ENCODE results near the gene GNG2.

Gene GNG2

GRCh38 chr14:51951656-51952055, 91.2 kb downstream of the GNG2 start:
- no peak for DNase-seq

DNA sequence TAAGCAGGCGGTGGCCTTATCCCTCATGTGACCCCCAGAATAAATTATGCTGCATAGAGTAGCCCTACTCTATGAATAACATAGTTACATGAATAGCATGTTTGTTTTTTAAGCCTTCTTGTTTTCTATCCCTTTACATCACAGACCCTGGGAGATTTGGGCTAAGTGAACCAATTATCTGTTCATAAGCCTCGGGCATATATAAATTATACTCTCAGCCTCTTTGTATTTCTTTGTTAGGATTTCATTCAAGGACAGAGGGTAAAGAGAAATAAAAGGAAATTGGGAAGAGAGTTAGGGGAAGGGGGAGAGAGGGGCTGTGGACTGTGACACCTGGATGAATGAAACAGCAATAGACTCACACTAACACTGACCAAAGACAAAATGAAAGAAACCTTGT, 93.6 kb downstream of the GNG2 start:
- no peak for DNase-seq

DNA sequence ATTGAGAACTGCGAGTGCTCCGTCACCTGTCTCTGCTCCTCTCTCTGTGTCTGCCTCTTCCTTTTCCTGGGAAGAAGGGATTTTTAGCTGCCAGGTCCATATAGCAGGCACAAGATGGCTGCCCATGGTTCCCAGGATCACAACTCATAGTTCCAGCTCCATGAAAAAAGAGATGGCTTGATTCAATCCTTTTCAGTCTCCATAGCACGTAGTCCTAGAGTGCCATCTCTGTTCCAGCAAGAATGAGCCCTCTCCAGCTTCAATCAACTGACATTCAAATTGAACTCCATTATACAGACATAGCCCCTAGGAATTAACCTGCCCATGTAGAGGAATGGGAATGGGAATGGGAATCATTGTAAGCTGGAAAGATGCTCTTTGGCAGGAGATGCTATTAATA, 94.2 kb downstream of the GNG2 start:
- peak; percentile 13 for DNase-seq

GRCh38 chr14:51957950-51958349, 97.5 kb downstream of the GNG2 start:
- DNase-seq, result no peak

GRCh38 chr14:51959928-51960327, 99.5 kb downstream of the GNG2 start:
- DNase-seq, result no peak

DNA sequence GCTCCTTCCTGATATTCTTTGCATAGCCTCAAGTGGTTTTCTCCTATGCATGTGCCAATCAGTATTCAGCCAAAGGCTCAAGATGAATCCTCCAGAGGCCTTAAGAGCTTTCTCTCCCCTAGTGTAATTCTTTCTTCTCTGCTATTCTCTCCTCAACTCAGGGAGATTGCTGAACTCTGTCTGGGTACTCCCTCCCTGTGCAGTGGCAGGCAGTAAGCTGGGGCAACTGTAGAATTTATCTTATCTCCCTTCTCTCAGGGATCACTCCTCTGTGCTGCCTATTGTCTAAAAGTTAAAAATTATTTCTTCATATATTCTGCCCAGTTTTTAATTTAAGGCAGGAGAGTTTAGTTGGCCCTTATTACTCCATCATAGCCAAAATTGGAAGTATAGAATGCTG, 100.5 kb downstream of the GNG2 start:
- DNase-seq, result no peak

DNA sequence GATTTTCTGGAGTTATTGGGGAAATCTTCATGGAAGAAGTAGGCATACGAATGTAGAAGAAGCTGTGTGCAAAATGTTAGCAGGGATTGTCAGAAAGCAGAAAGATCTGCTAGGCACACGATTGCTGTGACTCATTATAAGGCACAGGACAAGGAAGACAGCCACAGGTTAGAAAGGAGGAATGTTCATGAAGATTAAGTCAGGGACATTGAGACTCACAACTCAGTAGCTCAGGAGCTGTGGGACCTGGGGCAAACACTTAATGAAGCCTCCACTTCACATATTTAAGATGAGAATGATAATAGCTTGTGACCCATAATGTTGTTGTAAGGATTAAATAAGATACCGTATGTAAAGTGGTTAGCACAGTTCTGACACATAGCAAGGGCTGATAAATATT, 102.3 kb downstream of the GNG2 start:
- no peak for DNase-seq

- no peak for DNase-seq
These were observed 102.9 kb downstream of the GNG2 start for GRCh38 chr14:51963286-51963685.

GRCh38 chr14:51967521-51967920, 107.1 kb downstream of the GNG2 start:
- no peak for DNase-seq

DNA sequence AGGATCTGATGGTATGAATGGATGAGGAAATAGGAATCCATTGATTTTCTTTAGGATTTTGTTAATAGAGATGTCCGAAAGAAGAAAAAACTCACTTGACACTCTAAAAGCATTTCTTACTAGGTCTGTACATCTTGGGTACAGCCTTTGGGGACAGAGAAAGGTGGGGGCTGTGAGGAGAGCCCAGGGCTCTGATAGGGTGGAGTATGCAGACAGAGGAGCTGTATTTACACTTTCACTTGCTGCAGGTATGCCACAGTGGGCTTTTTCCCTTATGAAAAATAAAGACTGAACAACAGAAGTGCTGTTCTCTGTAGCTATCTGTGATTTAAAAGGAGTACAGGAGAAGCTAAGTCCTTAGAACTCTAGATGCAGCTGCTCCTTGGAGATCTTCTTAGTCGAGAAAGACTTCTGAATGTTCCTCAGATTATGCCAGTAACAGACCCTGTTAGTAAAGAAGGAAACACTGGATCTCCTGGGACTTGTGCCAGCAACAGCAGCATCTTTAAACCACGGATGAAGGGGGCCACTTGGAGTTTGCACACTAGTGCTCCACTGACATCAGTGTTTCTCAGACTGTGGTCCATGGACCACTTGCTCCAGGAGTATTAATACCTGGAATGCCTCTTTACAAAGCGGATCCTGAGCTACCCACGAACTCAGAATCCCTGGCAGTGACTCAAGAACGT, 109.6 kb downstream of the GNG2 start:
- DNase-seq, result no peak

- no peak for DNase-seq
These were observed 112.2 kb downstream of the GNG2 start for GRCh38 chr14:51972566-51972965.

DNA sequence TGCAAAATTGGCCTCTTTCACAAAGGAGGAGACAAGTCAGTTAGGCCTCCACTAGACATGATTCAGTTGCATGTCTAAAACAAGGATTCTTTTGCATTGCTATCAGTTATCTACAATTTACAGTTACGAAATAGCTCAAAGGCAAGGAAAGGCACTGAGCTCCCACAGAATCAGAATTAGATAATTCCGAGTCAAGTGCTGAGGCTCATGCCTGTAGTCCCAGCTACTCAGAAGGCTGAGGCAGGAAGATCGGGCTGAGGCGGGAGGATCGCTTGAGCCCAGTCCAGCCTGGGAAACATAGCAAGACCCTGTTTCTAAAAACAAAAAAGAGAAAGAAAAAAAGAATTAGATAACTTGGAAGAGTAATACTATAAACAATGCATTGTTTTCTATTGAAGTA, 116.7 kb downstream of the GNG2 start:
- no peak for DNase-seq

DNA sequence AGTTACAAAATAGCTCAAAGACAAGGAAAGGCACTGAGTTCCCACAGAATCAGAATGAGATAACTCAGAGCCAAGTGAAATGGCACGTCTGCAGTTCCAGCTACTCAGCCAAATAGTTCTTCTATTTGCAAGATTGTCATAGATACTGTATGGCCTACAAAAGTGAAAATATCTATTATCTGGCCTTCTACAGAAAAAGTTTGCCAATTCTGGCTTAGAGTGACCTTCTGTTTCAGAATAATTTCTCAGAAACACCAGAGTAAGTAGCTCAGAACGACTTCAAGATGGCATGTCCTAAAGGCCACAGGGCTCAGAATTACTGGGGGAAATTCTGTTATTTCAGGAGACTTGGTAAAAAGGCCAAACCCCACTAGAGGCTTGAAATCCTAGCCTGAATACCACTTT, 118.3 kb downstream of the GNG2 start:
- DNase-seq, result no peak

DNA sequence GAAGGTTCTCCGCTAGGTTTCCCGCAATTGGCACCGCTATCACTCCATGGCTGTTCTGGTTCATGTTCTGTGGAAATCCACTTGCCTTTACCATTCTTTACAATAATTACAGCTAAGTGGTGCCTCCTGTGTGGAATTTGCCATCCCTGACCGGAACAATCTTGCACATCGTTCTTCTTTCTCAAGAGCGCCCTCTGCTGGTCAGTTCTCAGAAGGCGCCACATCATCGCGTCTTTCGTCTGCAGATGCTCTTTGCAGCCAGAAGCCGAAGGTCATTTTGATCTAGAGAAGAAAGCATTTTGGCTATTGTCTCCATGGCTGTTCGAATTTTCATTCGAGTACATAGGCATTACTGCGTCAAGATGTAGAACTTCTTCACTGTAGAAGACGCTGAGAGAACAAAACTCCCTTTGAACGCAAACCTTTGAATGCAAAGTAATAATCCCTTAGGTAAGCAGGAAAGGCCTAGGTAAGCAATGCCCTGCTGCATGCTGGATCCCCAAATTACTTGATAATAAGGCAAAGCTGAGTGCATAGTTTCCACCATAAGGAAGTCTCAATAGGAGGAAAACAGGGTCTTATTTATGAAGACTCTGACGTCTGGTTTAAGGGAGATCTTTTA, 118.8 kb downstream of the GNG2 start:
- DNase-seq, result peak; percentile 87

DNA sequence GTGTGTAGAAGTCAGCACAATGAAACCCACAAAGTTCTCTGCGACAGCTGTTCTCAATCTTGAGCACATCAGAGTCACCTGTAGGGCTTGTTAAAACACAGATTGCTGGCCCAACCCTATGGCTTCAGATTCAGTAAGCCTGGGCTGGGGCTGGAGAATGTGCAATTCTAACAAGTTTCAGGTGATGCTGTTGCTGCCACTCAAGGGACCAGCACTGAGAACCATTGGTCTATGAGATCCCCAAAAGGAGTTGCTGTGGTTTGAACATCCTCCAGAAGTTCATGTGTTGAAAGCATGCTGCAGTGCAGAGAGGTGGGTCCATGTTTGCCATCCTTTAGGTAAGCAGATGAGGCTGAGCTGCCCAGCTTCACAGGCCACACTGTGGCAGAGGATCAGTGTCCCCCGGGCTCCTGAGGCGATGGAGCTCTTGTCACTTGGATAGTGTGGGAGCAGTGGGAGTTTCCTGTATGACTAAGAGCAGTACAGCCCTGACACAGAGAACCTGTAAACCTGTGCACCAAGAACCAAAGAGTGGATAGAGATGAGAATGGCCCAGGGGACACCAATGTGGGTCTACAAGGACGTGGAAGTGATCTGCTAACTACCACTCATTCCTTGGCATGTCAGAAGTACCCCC, 120.9 kb downstream of the GNG2 start:
- DNase-seq, result no peak

- no peak for DNase-seq
These were observed 127.8 kb downstream of the GNG2 start for GRCh38 chr14:51988221-51988620.

GRCh38 chr14:51989293-51990234, 129.2 kb downstream of the GNG2 start, which contains the start of gene RTRAF:
Gene RTRAF (plus strand): TSS chr14:51989546. CDS start chr14:51989640, 94 bp downstream.
- DNase-seq, result peak; percentile 93

DNA sequence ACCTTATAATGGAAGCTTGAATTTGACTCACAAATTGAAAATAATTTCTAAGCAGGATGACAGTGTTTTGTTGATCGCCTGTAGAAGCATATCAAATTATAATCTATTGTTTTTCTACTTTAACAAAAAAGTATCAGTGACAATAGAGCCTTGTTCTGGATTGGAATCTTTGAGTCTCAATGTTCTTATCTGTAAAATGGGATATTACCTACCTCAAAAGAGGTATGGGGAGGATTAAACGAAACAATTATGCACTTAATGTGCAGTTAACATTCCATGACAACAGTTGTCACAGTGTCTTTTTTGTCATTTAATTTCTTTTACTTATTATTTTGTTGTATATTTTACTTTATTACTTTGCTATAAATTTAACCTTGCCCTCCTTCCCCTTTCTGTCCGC, 130.1 kb downstream of the GNG2 start:
- DNase-seq, result no peak

DNA sequence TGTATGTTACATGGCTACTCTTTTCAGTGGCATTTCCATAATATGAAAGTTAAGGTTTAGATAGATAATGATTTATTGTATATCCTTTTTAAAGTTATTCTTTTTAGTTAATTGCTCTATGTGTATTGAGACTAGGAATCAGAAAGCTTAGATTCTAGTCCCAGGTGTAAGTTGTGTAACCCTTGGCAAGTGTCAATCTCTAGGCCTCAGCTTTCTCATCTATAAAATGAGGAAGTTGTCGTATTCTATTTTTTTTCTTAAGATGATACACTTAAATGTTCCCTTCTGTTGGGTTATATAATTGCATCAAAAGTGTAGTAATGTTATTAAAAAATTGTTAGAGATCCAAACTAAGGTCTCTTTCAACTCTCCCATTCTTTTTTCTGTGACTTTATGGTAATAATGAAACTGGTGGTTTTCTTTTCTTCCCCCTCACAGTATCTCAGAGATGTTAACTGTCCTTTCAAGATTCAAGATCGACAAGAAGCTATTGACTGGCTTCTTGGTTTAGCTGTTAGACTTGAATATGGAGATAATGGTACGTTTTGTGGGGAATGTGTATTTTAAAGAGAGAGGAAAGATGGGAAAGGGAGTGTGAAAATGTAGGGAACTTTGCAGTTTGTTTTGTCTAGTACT, 133.0 kb downstream of the GNG2 start:
- DNase-seq, result no peak

- DNase-seq, result no peak
These were observed 135.8 kb downstream of the GNG2 start for GRCh38 chr14:51996148-51996746.

DNA sequence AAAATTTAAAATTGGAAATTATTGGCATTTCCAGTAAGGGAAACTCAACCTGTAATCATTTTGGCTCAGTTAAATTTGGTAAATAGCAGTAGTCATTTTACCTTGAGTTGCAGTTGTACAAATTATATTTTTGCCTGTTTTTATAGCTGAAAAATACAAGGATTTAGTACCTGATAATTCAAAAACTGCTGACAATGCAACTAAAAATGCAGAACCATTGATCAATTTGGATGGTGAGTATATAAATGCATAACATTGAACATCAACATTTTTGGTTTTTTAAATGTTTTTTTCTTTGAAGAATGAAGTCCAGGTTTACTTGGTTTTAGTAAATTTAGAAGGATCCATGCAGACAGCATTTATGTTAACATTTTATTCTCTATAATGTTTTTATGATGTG, 137.9 kb downstream of the GNG2 start:
- DNase-seq, result no peak

- DNase-seq, result no peak
These were observed 138.7 kb downstream of the GNG2 start for GRCh38 chr14:51999084-51999483.
